HG03196 (cell line): ENCODE results near the gene MYBL2.
"Not testable (repeated sequence)": the region's sequence is repeated elsewhere in the genome, so short reads cannot be mapped to it uniquely, and the experiment has no call there.

ENCODE experiments used
- ATAC-seq: cut with Tn5 transposase; IDR thresholded peaks from one replicate; pipeline ENCODE4 v1.9.1; 2021; ENCODE audit not compliant: unreplicated experiment

MYBL2 gene

GRCh38 chr20:43666376-43667328, at the start of gene MYBL2:
TSS of gene MYBL2 (plus strand) at chr20:43667114. CDS start at chr20:43667284, 170 bp downstream.
- peak; percentile 60 for ATAC-seq

- ATAC-seq: no peak
Measured at GRCh38 chr20:43631598-43631997, 35.3 kb upstream of the MYBL2 start.

GRCh38 chr20:43636429-43636828, 30.5 kb upstream of the MYBL2 start:
- ATAC-seq: no peak

GRCh38 chr20:43642548-43642947, 24.4 kb upstream of the MYBL2 start:
- ATAC-seq: no peak

- no peak for ATAC-seq
Measured at GRCh38 chr20:43650997-43651525, 15.9 kb upstream of the MYBL2 start.

- ATAC-seq: not testable (repeated sequence)
Measured at GRCh38 chr20:43651650-43652184, 15.2 kb upstream of the MYBL2 start.

GRCh38 chr20:43653966-43654365, 12.9 kb upstream of the MYBL2 start:
- ATAC-seq: no peak

- ATAC-seq: not testable (repeated sequence)
Measured at GRCh38 chr20:43655176-43655575, 11.7 kb upstream of the MYBL2 start.

- ATAC-seq: no peak
Measured at GRCh38 chr20:43655937-43656336, 11.0 kb upstream of the MYBL2 start.

GRCh38 chr20:43658069-43658722, 8.7 kb upstream of the MYBL2 start:
- no peak for ATAC-seq

GRCh38 chr20:43658723-43659419, 8.0 kb upstream of the MYBL2 start:
- no peak for ATAC-seq

GRCh38 chr20:43662943-43663655, 3.8 kb upstream of the MYBL2 start:
- ATAC-seq: no peak

GRCh38 chr20:43665466-43666176, 1.3 kb upstream of the MYBL2 start:
- ATAC-seq: no peak

GRCh38 chr20:43667341-43668132, 623 bp downstream of the MYBL2 start:
- ATAC-seq: peak; percentile 41

GRCh38 chr20:43669332-43669731, 2.4 kb downstream of the MYBL2 start:
- ATAC-seq: no peak

GRCh38 chr20:43670423-43670822, 3.5 kb downstream of the MYBL2 start:
- ATAC-seq: no peak

GRCh38 chr20:43676368-43676767, 9.5 kb downstream of the MYBL2 start:
- ATAC-seq: no peak

- no peak for ATAC-seq
Measured at GRCh38 chr20:43680981-43681380, 14.1 kb downstream of the MYBL2 start.

- ATAC-seq: peak; percentile 17
Measured at GRCh38 chr20:43681468-43681942, 14.6 kb downstream of the MYBL2 start.
